ENCODE results near the gene PDE6C. TPM values are rescaled to one million over a fixed set of nuclear protein-coding genes. Genes with fewer than 3 reads are reported as not detected.

PDE6C gene
- total and polyA plus RNA-seq, 2 donors (not counting 1 experiment from before 2014, with no cell fraction given): not detected

GRCh38 chr10:93593254-93593653 is 19.1 kb upstream of the PDE6C start:
- Histone ChIP-seq H3K9me3 (ENCODE audit: control insufficient read depth, insufficient read depth, low read depth, low read length) (no peaks in the 10 kb centered on the region), H3K4me3 (replicated peaks in 1 of 4; ENCODE audit: control extremely low read depth in 1 of 4, insufficient read depth in 1 of 4, low read depth in 3 of 4, low read length in 4 of 4) (no peak overlapping the region), H3K27ac (ENCODE audit: insufficient read depth, low read length) (no peak overlapping the region), H3K9ac (ENCODE audit: insufficient read depth, low read length) (no peak overlapping the region), H3K79me2 (ENCODE audit: control insufficient read depth, insufficient read depth, low read length) (no peaks in the 10 kb centered on the region), H4K20me1 (ENCODE audit: control insufficient read depth, extremely low read depth, insufficient read depth, low read length) (no peaks in the 10 kb centered on the region), H3K36me3 (ENCODE audit: control insufficient read depth, insufficient read depth, low read length) (no peaks in the 10 kb centered on the region), H3K4me2 (ENCODE audit: extremely low read depth, insufficient read depth, low read length) (no peak overlapping the region), H2AFZ (ENCODE audit: low read length) (no peak overlapping the region), H3K27me3 (ENCODE audit: control insufficient read depth, insufficient read depth, low read length) (no peaks in the 10 kb centered on the region), H3K4me1 (ENCODE audit: control insufficient read depth, extremely low read depth, insufficient read depth, low read length) (no peaks in the 10 kb centered on the region)
- no peak for DNase-seq (ENCODE audit: low read depth in 2 of 2)
- TF ChIP-seq EZH2 (IDR thresholded peaks at IDR 0.05; ENCODE audit: low read length, missing control alignments): no peak
- TF ChIP-seq, protein P1, sequence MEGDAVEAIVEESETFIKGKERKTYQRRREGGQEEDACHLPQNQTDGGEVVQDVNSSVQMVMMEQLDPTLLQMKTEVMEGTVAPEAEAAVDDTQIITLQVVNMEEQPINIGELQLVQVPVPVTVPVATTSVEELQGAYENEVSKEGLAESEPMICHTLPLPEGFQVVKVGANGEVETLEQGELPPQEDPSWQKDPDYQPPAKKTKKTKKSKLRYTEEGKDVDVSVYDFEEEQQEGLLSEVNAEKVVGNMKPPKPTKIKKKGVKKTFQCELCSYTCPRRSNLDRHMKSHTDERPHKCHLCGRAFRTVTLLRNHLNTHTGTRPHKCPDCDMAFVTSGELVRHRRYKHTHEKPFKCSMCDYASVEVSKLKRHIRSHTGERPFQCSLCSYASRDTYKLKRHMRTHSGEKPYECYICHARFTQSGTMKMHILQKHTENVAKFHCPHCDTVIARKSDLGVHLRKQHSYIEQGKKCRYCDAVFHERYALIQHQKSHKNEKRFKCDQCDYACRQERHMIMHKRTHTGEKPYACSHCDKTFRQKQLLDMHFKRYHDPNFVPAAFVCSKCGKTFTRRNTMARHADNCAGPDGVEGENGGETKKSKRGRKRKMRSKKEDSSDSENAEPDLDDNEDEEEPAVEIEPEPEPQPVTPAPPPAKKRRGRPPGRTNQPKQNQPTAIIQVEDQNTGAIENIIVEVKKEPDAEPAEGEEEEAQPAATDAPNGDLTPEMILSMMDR (conservative IDR thresholded peaks at IDR 0.05 in 1 of 2, IDR thresholded peaks at IDR 0.05 in 1 of 2; ENCODE audit: low read depth in 1 of 2, low read length in 2 of 2): no peak

- H3K27me3 ChIP-seq (ENCODE audit: control insufficient read depth, insufficient read depth, low read length): no peaks in the 10 kb centered on the region
- no peaks in the 10 kb centered on the region for H3K79me2 ChIP-seq (ENCODE audit: control insufficient read depth, insufficient read depth, low read length)
- H3K9me3 ChIP-seq (ENCODE audit: control insufficient read depth, insufficient read depth, low read depth, low read length): no peaks in the 10 kb centered on the region
- no peaks in the 10 kb centered on the region for H4K20me1 ChIP-seq (ENCODE audit: control insufficient read depth, extremely low read depth, insufficient read depth, low read length)
- no peaks in the 10 kb centered on the region for H3K4me1 ChIP-seq (ENCODE audit: control insufficient read depth, extremely low read depth, insufficient read depth, low read length)
- no peaks in the 10 kb centered on the region for H3K36me3 ChIP-seq (ENCODE audit: control insufficient read depth, insufficient read depth, low read length)
- H3K4me3 ChIP-seq (replicated peaks in 1 of 4; ENCODE audit: control extremely low read depth in 1 of 4, insufficient read depth in 1 of 4, low read depth in 3 of 4, low read length in 4 of 4): no peak overlapping the region
- H3K9ac ChIP-seq (ENCODE audit: insufficient read depth, low read length): no peak overlapping the region
- no peak overlapping the region for H3K4me2 ChIP-seq (ENCODE audit: extremely low read depth, insufficient read depth, low read length)
- H3K27ac ChIP-seq (ENCODE audit: insufficient read depth, low read length): no peak overlapping the region
- TF ChIP-seq, protein P1 (conservative IDR thresholded peaks at IDR 0.05 in 1 of 2, IDR thresholded peaks at IDR 0.05 in 1 of 2; ENCODE audit: low read depth in 1 of 2, low read length in 2 of 2): no peak
- TF ChIP-seq EZH2 (IDR thresholded peaks at IDR 0.05; ENCODE audit: low read length, missing control alignments): no peak
- H2AFZ ChIP-seq (ENCODE audit: low read length): no peak overlapping the region
- no peak for DNase-seq (ENCODE audit: low read depth in 2 of 2)
Observed at GRCh38 chr10:93593749-93594148, 18.6 kb upstream of the PDE6C start.

- no peaks in the 10 kb centered on the region for H3K9me3 ChIP-seq (ENCODE audit: control insufficient read depth, insufficient read depth, low read depth, low read length)
- no peaks in the 10 kb centered on the region for H3K79me2 ChIP-seq (ENCODE audit: control insufficient read depth, insufficient read depth, low read length)
- DNase-seq (ENCODE audit: low read depth in 2 of 2): no peak
- no peak overlapping the region for H3K27ac ChIP-seq (ENCODE audit: insufficient read depth, low read length)
- H3K4me1 ChIP-seq (ENCODE audit: control insufficient read depth, extremely low read depth, insufficient read depth, low read length): no peaks in the 10 kb centered on the region
- no peak overlapping the region for H2AFZ ChIP-seq (ENCODE audit: low read length)
- peaks cover under 1% of the 10 kb centered on the region for H3K27me3 ChIP-seq (ENCODE audit: control insufficient read depth, insufficient read depth, low read length)
- no peak overlapping the region for H3K4me2 ChIP-seq (ENCODE audit: extremely low read depth, insufficient read depth, low read length)
- TF ChIP-seq EZH2 (IDR thresholded peaks at IDR 0.05; ENCODE audit: low read length, missing control alignments): no peak
- TF ChIP-seq, protein P1 (conservative IDR thresholded peaks at IDR 0.05 in 1 of 2, IDR thresholded peaks at IDR 0.05 in 1 of 2; ENCODE audit: low read depth in 1 of 2, low read length in 2 of 2): no peak
- H4K20me1 ChIP-seq (ENCODE audit: control insufficient read depth, extremely low read depth, insufficient read depth, low read length): no peaks in the 10 kb centered on the region
- H3K4me3 ChIP-seq (replicated peaks in 1 of 4; ENCODE audit: control extremely low read depth in 1 of 4, insufficient read depth in 1 of 4, low read depth in 3 of 4, low read length in 4 of 4): no peak overlapping the region
- no peaks in the 10 kb centered on the region for H3K36me3 ChIP-seq (ENCODE audit: control insufficient read depth, insufficient read depth, low read length)
- H3K9ac ChIP-seq (ENCODE audit: insufficient read depth, low read length): no peak overlapping the region
Observed at GRCh38 chr10:93594518-93594917, 17.8 kb upstream of the PDE6C start.
